Ureter (tissue), 1 donor: ENCODE results near the gene TESMIN. TPM values are rescaled to one million over a fixed set of nuclear protein-coding genes. Genes with fewer than 3 reads are reported as not detected.

ENCODE experiments used
- DNase-seq: peaks from one replicate; pipeline ENCODE4 v3.0.0-alpha.2; 2020; ENCODE audit warnings: low spot score
- total RNA-seq: library from RNA; stranded (reverse); gene quantifications from one replicate; pipeline ENCODE4 v1.2.4, GENCODE V29; 2023
- donor health status: DM: yes; HTN: yes; CAD: no.

TESMIN gene
- total RNA-seq, 1 donor from 2014 or later, result 7.7 TPM

GRCh38 chr11:68661014-68661413, 90.3 kb downstream of the TESMIN start:
- DNase-seq, result no peak

DNA sequence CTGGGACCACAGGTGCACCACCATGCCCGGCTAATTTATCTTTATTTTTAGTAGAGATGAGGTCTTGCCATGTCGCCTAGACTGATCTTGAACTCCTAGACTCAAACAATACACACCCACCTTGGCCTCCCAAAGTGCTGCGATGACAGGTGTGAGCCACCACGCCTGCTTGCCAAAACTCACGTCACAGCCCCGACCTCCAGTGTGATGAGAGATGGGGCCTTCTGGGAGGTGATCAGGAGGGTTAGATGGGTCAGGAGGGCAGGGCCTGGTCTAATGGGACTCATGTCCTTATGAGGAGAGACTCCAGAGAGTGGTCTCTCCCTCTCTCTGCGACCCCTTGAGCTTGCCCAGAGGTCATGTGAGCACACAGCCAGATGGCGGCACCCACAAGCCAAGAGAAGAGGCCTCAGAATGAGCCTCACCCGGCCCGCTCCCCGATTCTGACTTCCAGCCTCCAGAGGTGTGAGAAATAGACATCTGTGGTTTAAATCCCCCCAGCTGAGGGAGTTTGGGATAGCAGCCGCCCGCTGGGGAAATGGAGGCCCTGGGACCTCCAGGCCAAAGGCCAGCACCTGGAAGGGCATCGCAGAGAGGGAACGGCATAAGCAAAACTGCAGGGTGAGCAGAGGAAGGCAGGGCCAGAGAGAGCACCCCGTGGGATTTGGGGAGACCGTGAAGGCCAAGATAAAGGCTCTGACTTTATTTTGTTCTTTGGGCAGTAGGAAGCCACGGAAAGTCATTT, 91.1 kb downstream of the TESMIN start:
- DNase-seq, result no peak

- DNase-seq, result peak; percentile 79
Observed at GRCh38 chr11:68659158-68659921, 92.0 kb downstream of the TESMIN start.

- DNase-seq, result no peak
Observed at GRCh38 chr11:68658661-68659060, 92.7 kb downstream of the TESMIN start.

GRCh38 chr11:68658097-68658496, 93.2 kb downstream of the TESMIN start:
- DNase-seq, result no peak

Other genes with a start within 250 kb of the TESMIN start
- 0.65 TPM for gene GAL, start 67.0 kb downstream of the TESMIN start, total RNA-seq
- 33.3 TPM for gene CPT1A, start 90.4 kb upstream of the TESMIN start, total RNA-seq
- 57.5 TPM for gene MRPL21, start 152.3 kb upstream of the TESMIN start, total RNA-seq
- 31.5 TPM for gene IGHMBP2, start 152.4 kb upstream of the TESMIN start, total RNA-seq
- gene MRGPRD, start 229.5 kb upstream of the TESMIN start, total RNA-seq, result not detected